Measurements from ENCODE around the gene PALM.

- TF ChIP-seq CTCF (IDR thresholded peaks at IDR 0.05 in 2 of 3, conservative IDR thresholded peaks at IDR 0.05 in 1 of 3; ENCODE audit: borderline replicate concordance in 1 of 3, insufficient read depth in 1 of 3, low read depth in 2 of 3, low read length in 2 of 3) (no peak), EZH2 (IDR thresholded peaks at IDR 0.05) (no peak), ATF3 (IDR thresholded peaks at IDR 0.05) (no peak), CEBPB (IDR thresholded peaks at IDR 0.05; ENCODE audit: low read depth) (no peak), EZH2phosphoT487 (IDR thresholded peaks at IDR 0.05; ENCODE audit: borderline replicate concordance) (no peak), POLR2AphosphoS5 (IDR thresholded peaks at IDR 0.05; ENCODE audit: low read depth, low read length) (peak; percentile 67), POLR2A (IDR thresholded peaks at IDR 0.05; ENCODE audit: borderline replicate concordance, extremely low read depth, insufficient read depth, insufficient read length) (no peak), REST (IDR thresholded peaks at IDR 0.05; ENCODE audit: low read depth) (no peak), FOSL1 (IDR thresholded peaks at IDR 0.05; ENCODE audit: low read depth) (no peak)
These were observed 31.5 kb upstream of the PALM start for GRCh38 chr19:677201-677600.
